Thoracic aorta endothelial cell (primary cell): ENCODE results near the gene USP47. TPM values are rescaled to one million over a fixed set of nuclear protein-coding genes. Genes with fewer than 3 reads are reported as not detected.

Source experiments
- total RNA-seq: library from RNA; depleted of rRNA; stranded (reverse); fragments of >200 nt; gene quantifications from 2 replicates; pipeline ENCODE4 v1.2.3, GENCODE V29; 2012

The USP47 gene, protein sequence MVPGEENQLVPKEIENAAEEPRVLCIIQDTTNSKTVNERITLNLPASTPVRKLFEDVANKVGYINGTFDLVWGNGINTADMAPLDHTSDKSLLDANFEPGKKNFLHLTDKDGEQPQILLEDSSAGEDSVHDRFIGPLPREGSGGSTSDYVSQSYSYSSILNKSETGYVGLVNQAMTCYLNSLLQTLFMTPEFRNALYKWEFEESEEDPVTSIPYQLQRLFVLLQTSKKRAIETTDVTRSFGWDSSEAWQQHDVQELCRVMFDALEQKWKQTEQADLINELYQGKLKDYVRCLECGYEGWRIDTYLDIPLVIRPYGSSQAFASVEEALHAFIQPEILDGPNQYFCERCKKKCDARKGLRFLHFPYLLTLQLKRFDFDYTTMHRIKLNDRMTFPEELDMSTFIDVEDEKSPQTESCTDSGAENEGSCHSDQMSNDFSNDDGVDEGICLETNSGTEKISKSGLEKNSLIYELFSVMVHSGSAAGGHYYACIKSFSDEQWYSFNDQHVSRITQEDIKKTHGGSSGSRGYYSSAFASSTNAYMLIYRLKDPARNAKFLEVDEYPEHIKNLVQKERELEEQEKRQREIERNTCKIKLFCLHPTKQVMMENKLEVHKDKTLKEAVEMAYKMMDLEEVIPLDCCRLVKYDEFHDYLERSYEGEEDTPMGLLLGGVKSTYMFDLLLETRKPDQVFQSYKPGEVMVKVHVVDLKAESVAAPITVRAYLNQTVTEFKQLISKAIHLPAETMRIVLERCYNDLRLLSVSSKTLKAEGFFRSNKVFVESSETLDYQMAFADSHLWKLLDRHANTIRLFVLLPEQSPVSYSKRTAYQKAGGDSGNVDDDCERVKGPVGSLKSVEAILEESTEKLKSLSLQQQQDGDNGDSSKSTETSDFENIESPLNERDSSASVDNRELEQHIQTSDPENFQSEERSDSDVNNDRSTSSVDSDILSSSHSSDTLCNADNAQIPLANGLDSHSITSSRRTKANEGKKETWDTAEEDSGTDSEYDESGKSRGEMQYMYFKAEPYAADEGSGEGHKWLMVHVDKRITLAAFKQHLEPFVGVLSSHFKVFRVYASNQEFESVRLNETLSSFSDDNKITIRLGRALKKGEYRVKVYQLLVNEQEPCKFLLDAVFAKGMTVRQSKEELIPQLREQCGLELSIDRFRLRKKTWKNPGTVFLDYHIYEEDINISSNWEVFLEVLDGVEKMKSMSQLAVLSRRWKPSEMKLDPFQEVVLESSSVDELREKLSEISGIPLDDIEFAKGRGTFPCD (N-terminal part only)
- 69.6 and 76.9 TPM in 2 replicates for total RNA-seq

GRCh38 chr11:11841723-11842420 is at the start of gene USP47:
Gene USP47, plus strand, starts transcription at chr11:11841972. Its CDS starts 214 bp downstream, at chr11:11842186.

DNA sequence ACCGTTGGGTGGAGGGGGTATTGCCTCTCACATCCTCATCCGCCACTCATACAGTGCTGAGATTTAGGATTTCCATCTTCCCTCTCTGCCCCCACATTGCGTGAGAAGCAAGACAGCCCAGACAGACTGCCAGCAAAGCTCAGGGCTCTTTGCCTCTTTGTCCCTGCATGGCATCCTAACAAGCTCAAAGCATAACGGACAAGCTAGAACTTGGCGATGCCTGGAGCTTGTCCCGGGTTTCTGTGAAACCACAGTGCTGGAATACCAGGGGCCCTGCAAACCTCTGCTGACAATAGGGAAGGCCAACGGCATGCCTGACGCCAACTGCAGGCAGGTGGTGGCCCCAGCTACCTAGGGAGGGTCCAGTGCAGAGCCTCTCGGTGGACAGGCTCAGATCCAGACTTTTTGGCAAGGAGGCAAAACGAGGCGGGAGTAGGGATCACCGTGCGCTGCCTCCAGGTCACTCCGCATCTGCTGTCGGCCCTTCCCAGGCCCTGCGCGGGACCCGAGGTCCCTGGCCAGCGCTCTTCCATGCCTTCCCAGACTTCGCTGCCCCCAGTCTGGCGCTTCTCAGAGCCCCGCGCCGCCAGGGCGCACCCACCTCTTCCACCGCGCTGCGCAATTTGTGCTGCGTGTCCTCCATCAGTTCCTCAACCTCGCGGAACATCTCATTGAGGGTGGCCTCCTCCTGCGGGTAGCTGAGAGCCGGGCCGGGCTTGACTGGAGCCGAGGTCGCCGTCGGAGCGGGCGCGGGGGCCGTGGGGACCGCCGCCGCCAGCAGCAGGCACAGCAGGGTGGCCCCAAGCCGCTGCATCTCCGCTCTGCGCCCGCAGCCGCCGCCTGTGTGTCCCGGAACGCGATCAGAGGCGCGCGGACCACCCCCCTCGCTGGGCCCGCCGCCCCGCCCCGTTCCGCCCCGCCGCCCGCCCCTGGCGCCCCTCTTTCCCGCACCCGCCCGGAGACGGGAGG is 166.3 kb downstream of the USP47 start, which contains the start of gene DKK3:
DKK3 (minus strand) TSS at position 858 of the 969 bp plus-strand sequence; CDS start at position 814, 44 bp downstream.

Other genes with a start within 250 kb of the USP47 start
- 0.27 and 5.5 TPM in 2 replicates for gene GALNT18, start 220.0 kb upstream of the USP47 start, total RNA-seq
- 122 and 143 TPM in 2 replicates for gene DKK3, start 166.7 kb downstream of the USP47 start, total RNA-seq